Neural cell (in vitro differentiated cells): ENCODE measurements around the gene GFPT2. TPM values are rescaled to one million over a fixed set of nuclear protein-coding genes. Genes with fewer than 3 reads are reported as not detected.

Source experiments
- H2AFZ ChIP-seq: fragments of 200-600, 300-800 bp; sonication (generic), shearing (Covaris generic); 2 replicates; pipeline ENCODE4 v1.6.0; 2014; ENCODE audit warnings: low read depth, mild to moderate bottlenecking, antibody characterized with exemption, low read length, moderate library complexity
- H3F3A ChIP-seq: fragments of 200-600 bp; shearing (Covaris generic); 2 replicates; pipeline ENCODE4 v1.6.1; 2016; ENCODE audit warnings: mild to moderate bottlenecking, moderate library complexity, mixed read lengths, antibody characterized with exemption, low read length; ENCODE audit not compliant: insufficient read depth, poor library complexity, severe bottlenecking
- H3K27ac ChIP-seq: fragments of 200-600, 300-800 bp; sonication (generic), shearing (Covaris generic); 2 replicates; pipeline ENCODE4 v1.5.1; 2014; ENCODE audit warnings: mild to moderate bottlenecking, low read length, moderate library complexity
- H3K27me3 ChIP-seq: fragments of 300-800, 200-600 bp; sonication (generic), shearing (Covaris generic); 2 replicates; pipeline ENCODE4 v1.6.0; 2014; ENCODE audit warnings: mild to moderate bottlenecking, low read depth, low read length, moderate library complexity; ENCODE audit not compliant: insufficient read depth
- H3K36me3 ChIP-seq: fragments of 300-800, 200-600 bp; sonication (generic), shearing (Covaris generic); 2 replicates; pipeline ENCODE4 v1.5.1; 2014; ENCODE audit warnings: mild to moderate bottlenecking, antibody characterized with exemption, low read length, moderate library complexity; ENCODE audit not compliant: insufficient read depth
- H3K4me2 ChIP-seq: fragments of 300-800, 200-600 bp; sonication (generic), shearing (Covaris generic); 2 replicates; pipeline ENCODE4 v1.6.0; 2014; ENCODE audit warnings: mild to moderate bottlenecking, low read length
- H3K4me3 ChIP-seq: fragments of 300-800, 200-600 bp; sonication (generic), shearing (Covaris generic); 2 replicates; pipeline ENCODE4 v1.5.1; 2014; ENCODE audit warnings: mild to moderate bottlenecking, low read length, moderate library complexity
- H3K79me2 ChIP-seq: fragments of 200-600 bp; shearing (Covaris generic); replicated peaks from 2 replicates; pipeline ENCODE4 v1.6.0; 2014; ENCODE audit warnings: mild to moderate bottlenecking, low read length, moderate library complexity; ENCODE audit not compliant: insufficient read depth
- H3K9ac ChIP-seq: fragments of 300-800, 200-600 bp; sonication (generic), shearing (Covaris generic); 2 replicates; pipeline ENCODE4 v1.6.1; 2016; ENCODE audit warnings: mild to moderate bottlenecking, low read length, mixed read lengths
- H3K9me2 ChIP-seq: fragments of 200-600 bp; shearing (Covaris generic); 2 replicates; pipeline ENCODE4 v1.6.1; 2016; ENCODE audit warnings: mild to moderate bottlenecking, low read length, mixed read lengths; ENCODE audit not compliant: insufficient read depth
- H3K9me3 ChIP-seq: fragments of 200-600, 300-800 bp; sonication (generic), shearing (Covaris generic); 2 replicates; pipeline ENCODE4 v1.6.1; 2016; ENCODE audit warnings: mild to moderate bottlenecking, mixed run types, low read length, moderate library complexity, mixed read lengths
- H4K20me1 ChIP-seq: fragments of 200-600 bp; shearing (Covaris generic); 2 replicates; pipeline ENCODE4 v1.6.1; 2016; ENCODE audit warnings: mild to moderate bottlenecking, mixed run types; ENCODE audit not compliant: insufficient read depth
- CTCF ChIP-seq: fragments of 450-650 bp; IDR thresholded peaks from 2 replicates; pipeline ENCODE4 v1.5.1; 2014; ENCODE audit warnings: antibody characterized with exemption, mild to moderate bottlenecking, moderate library complexity; ENCODE audit not compliant: poor library complexity, severe bottlenecking
- EP300 ChIP-seq: fragments of 450-650 bp; conservative IDR thresholded peaks from 2 replicates; pipeline ENCODE4 v1.6.1; 2014; ENCODE audit warnings: antibody characterized with exemption, mild to moderate bottlenecking, moderate library complexity; ENCODE audit not compliant: poor library complexity, severe bottlenecking
- EZH2 ChIP-seq: fragments of 200-600, 300-800 bp; shearing (Covaris generic), sonication (generic); IDR thresholded peaks from 2 replicates; pipeline ENCODE4 v1.6.1; 2014; ENCODE audit warnings: antibody characterized with exemption, low read length, borderline replicate concordance, mild to moderate bottlenecking; ENCODE audit not compliant: insufficient read depth, poor library complexity, severe bottlenecking
- MXI1 ChIP-seq: fragments of 450-650 bp; conservative IDR thresholded peaks from 2 replicates; pipeline ENCODE4 v1.6.1; 2014; ENCODE audit warnings: antibody characterized with exemption, mild to moderate bottlenecking; ENCODE audit not compliant: poor library complexity, severe bottlenecking
- POLR2AphosphoS5 ChIP-seq: IDR thresholded peaks from 2 replicates; pipeline ENCODE4 v1.6.1; 2012
- RAD21 ChIP-seq: fragments of 450-650 bp; conservative IDR thresholded peaks from 2 replicates; pipeline ENCODE4 v1.6.1; 2014; ENCODE audit warnings: antibody characterized with exemption, mild to moderate bottlenecking, moderate library complexity
- REST ChIP-seq: IDR thresholded peaks from 2 replicates; pipeline ENCODE4 v1.6.1; 2012; ENCODE audit warnings: borderline replicate concordance
- SMC3 ChIP-seq: fragments of 450-650 bp; conservative IDR thresholded peaks from 2 replicates; pipeline ENCODE4 v1.6.1; 2014; ENCODE audit warnings: antibody characterized with exemption, mild to moderate bottlenecking, moderate library complexity; ENCODE audit not compliant: poor library complexity
- TAF1 ChIP-seq: IDR thresholded peaks from 2 replicates; pipeline ENCODE4 v1.6.1; 2012; ENCODE audit warnings: low read depth
- polyA plus RNA-seq: library from polyadenylated mRNA; depleted of rRNA; stranded (reverse); fragments of >200 nt; gene quantifications from 2 replicates; pipeline ENCODE4 v1.2.3, GENCODE V29; 2014

GFPT2 gene
- polyA plus RNA-seq, 1 donor from 2014 or later, result 9.2 TPM

GRCh38 chr5:180358179-180358578 is 5.0 kb upstream of the GFPT2 start:
- no peak for TF ChIP-seq REST
- no peak for TF ChIP-seq TAF1
- TF ChIP-seq SMC3, result no peak
- no peak for TF ChIP-seq POLR2AphosphoS5
- TF ChIP-seq CTCF, result no peak
- TF ChIP-seq EP300, result no peak
- TF ChIP-seq RAD21, result no peak
- no peak for TF ChIP-seq MXI1
- no peak for TF ChIP-seq EZH2
- H2AFZ ChIP-seq, result no peak overlapping the region
- H3K27me3 ChIP-seq, result peaks cover 14% of the 10 kb centered on the region
- no peak overlapping the region for H3K4me2 ChIP-seq
- H3K79me2 ChIP-seq, result no peaks in the 10 kb centered on the region
- no peak overlapping the region for H3K9ac ChIP-seq
- H4K20me1 ChIP-seq, result no peaks in the 10 kb centered on the region
- no peaks in the 10 kb centered on the region for H3F3A ChIP-seq
- H3K9me3 ChIP-seq, result no peaks in the 10 kb centered on the region
- no peak overlapping the region for H3K27ac ChIP-seq
- H3K4me3 ChIP-seq, result no peak overlapping the region
- H3K9me2 ChIP-seq, result no peaks in the 10 kb centered on the region
- H3K36me3 ChIP-seq, result no peaks in the 10 kb centered on the region

- Histone ChIP-seq H3K27me3 (peaks cover 26% of the 10 kb centered on the region), H3K9me3 (no peaks in the 10 kb centered on the region), H2AFZ (no peak overlapping the region), H3K9me2 (no peaks in the 10 kb centered on the region), H3K4me2 (no peak overlapping the region), H3K27ac (no peak overlapping the region), H3K79me2 (no peaks in the 10 kb centered on the region), H3K36me3 (no peaks in the 10 kb centered on the region), H3F3A (no peaks in the 10 kb centered on the region), H3K4me3 (no peak overlapping the region), H3K9ac (no peak overlapping the region), H4K20me1 (no peaks in the 10 kb centered on the region)
- TF ChIP-seq EZH2 (no peak), POLR2AphosphoS5 (no peak), MXI1 (no peak), SMC3 (no peak), CTCF (no peak), RAD21 (no peak), TAF1 (no peak), REST (no peak), EP300 (no peak)
Observed at GRCh38 chr5:180354966-180355365, 1.8 kb upstream of the GFPT2 start.
